Measurements from ENCODE around the gene KRTAP2-3. TPM values are rescaled to one million over a fixed set of nuclear protein-coding genes. Genes with fewer than 3 reads are reported as not detected.
"Not testable (repeated sequence)": the region's sequence is repeated elsewhere in the genome, so short reads cannot be mapped to it uniquely, and the experiment has no call there.

Gene KRTAP2-3
- total and polyA plus RNA-seq, 8 donors, result not detected

DNA sequence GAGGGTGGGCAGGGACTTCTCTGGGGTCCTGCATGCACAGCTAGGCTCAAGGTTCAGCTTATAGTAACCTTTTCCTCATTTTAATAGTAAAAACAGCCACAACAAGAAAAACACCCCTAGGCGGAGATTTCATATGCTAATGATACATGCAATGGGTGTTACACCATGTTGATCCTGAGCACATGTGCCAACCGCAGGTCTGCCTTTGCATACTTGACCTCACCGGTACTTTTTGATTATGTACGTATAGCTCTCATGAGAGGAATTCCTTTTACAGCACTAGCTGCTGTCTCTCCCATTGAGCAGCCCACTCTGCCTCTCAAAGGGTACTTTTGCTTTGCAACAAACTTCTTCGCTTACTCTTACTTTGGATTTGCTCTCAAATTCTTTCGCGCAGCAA lies 36.1 kb upstream of the KRTAP2-3 start:
- intact Hi-C loops (cut with DNase I; ENCODE audit: low total_unique reads), result no loop called here
- DNase-seq, result no peak
- no peak overlapping the region for H3K27ac ChIP-seq
- H3K36me3 ChIP-seq, result no peaks in the 10 kb centered on the region
- H3K9me3 ChIP-seq, result no peaks in the 10 kb centered on the region
- H3K27me3 ChIP-seq, result peaks cover 0 to 9% (median 0%) of the 10 kb centered on the region in 3 donors
- H3K4me1 ChIP-seq, result no peaks in the 10 kb centered on the region
- WGBS, 5 donors, result 70 to 84% (median 79%) methylated on average over 7 of the region's 7 CpGs
- TF ChIP-seq EP300 (IDR thresholded peaks at IDR 0.05) (no peak), POLR2AphosphoS5 (IDR thresholded peaks at IDR 0.05) (no peak), POLR2A (IDR thresholded peaks at IDR 0.05) (no peak)
- TF ChIP-seq, protein P1, sequence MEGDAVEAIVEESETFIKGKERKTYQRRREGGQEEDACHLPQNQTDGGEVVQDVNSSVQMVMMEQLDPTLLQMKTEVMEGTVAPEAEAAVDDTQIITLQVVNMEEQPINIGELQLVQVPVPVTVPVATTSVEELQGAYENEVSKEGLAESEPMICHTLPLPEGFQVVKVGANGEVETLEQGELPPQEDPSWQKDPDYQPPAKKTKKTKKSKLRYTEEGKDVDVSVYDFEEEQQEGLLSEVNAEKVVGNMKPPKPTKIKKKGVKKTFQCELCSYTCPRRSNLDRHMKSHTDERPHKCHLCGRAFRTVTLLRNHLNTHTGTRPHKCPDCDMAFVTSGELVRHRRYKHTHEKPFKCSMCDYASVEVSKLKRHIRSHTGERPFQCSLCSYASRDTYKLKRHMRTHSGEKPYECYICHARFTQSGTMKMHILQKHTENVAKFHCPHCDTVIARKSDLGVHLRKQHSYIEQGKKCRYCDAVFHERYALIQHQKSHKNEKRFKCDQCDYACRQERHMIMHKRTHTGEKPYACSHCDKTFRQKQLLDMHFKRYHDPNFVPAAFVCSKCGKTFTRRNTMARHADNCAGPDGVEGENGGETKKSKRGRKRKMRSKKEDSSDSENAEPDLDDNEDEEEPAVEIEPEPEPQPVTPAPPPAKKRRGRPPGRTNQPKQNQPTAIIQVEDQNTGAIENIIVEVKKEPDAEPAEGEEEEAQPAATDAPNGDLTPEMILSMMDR (IDR thresholded peaks at IDR 0.05), result no peak
- H3K4me3 ChIP-seq, result no peak overlapping the region

- H3K27me3 ChIP-seq; H3K36me3 ChIP-seq; H3K4me3 ChIP-seq; H3K4me1 ChIP-seq; H3K9me3 ChIP-seq; H3K27ac ChIP-seq; DNase-seq; intact Hi-C loops (cut with DNase I; ENCODE audit: low total_unique reads): not testable (repeated sequence)
- WGBS, 5 donors, result 55 to 67% (median 60%) methylated on average over 4 of the region's 4 CpGs
Measured at GRCh38 chr17:41088760-41089352, 28.9 kb upstream of the KRTAP2-3 start.

DNA sequence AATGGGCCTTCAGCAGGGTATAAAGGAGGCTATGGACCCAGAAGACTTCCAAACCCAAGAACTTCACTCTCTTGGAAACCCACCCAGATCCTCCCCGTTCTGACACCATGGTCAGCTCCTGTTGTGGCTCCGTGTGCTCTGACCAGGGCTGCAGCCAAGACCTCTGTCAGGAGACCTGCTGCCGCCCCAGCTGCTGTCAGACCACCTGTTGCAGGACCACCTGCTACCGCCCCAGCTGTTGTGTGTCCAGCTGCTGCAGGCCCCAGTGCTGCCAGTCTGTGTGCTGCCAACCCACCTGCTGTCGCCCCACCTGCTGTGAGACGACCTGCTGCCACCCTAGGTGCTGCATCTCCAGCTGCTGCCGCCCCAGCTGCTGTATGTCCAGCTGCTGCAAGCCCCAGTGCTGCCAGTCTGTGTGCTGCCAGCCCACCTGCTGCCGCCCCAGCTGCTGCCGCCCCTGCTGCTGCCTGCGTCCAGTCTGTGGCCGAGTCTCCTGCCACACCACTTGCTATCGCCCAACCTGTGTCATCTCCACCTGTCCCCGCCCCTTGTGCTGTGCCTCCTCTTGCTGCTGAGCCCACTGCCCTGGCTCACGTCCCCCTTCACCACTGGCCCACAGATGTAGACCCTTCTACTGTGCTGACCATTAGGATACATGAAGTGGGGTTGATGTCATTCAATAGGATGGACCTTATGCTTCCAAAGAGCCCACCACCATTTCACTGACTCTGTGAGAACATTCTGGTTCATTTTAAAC lies 24.4 kb upstream of the KRTAP2-3 start, which contains the start of gene KRTAP4-7:
Gene KRTAP4-7 (plus strand): TSS at position 51 of the 757 bp plus-strand sequence. CDS start 57 bp downstream, at position 108.
- intact Hi-C loops (cut with DNase I; ENCODE audit: low total_unique reads), result not testable (repeated sequence)

GRCh38 chr17:41083427-41083826 lies 23.5 kb upstream of the KRTAP2-3 start:
- H3K27ac ChIP-seq; DNase-seq; H3K9me3 ChIP-seq; H3K4me1 ChIP-seq; intact Hi-C loops (cut with DNase I; ENCODE audit: low total_unique reads); H3K27me3 ChIP-seq; H3K36me3 ChIP-seq; H3K4me3 ChIP-seq: not testable (repeated sequence)
- WGBS, 5 donors, result 71 to 94% (median 86%) methylated on average over 2 of the region's 2 CpGs

More for the DNA sequence above, 24.4 kb upstream of the KRTAP2-3 start, which contains the start of gene KRTAP4-7:
- not testable (repeated sequence) for DNase-seq, H3K4me3 ChIP-seq, H3K36me3 ChIP-seq, H3K4me1 ChIP-seq, H3K27ac ChIP-seq, H3K27me3 ChIP-seq, H3K9me3 ChIP-seq
- WGBS, 5 donors, result 72 to 84% (median 79%) methylated on average over 6 to 14 of the region's 14 CpGs

DNA sequence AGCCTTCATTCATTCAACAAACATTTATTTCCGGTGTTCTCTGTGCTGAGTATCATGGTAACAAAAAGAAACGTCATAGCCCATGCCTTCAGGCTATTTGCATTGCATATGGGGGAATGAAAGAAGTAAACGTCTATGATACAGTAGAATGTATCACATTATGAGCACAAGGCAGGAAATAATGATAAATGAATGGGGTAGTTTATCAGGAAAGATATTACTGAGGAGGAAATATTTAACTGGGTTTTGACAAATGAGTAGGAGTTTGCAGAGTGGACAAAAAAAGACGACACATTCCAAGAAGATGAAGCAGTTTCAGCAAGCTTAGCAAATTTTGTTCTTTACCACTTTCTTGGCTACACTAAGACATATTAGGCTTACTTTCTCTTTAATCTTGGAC lies 22.7 kb upstream of the KRTAP2-3 start:
- TF ChIP-seq, protein P1 (IDR thresholded peaks at IDR 0.05), result no peak
- no peak for TF ChIP-seq POLR2A (IDR thresholded peaks at IDR 0.05)
- TF ChIP-seq POLR2AphosphoS5 (IDR thresholded peaks at IDR 0.05), result no peak
- no peak for TF ChIP-seq EP300 (IDR thresholded peaks at IDR 0.05)
- no peaks in the 10 kb centered on the region for H3K36me3 ChIP-seq
- whole genome bisulfite sequencing, 5 donors, result 35 to 52% (median 43%) methylated on average over 4 of the region's 4 CpGs
- H3K4me3 ChIP-seq, result no peak overlapping the region
- no peak overlapping the region for H3K27ac ChIP-seq
- no peaks in the 10 kb centered on the region for H3K9me3 ChIP-seq
- no peak for DNase-seq
- no peaks in the 10 kb centered on the region for H3K4me1 ChIP-seq
- intact Hi-C loops (cut with DNase I; ENCODE audit: low total_unique reads), result no loop called here
- H3K27me3 ChIP-seq, result no peaks in the 10 kb centered on the region

DNA sequence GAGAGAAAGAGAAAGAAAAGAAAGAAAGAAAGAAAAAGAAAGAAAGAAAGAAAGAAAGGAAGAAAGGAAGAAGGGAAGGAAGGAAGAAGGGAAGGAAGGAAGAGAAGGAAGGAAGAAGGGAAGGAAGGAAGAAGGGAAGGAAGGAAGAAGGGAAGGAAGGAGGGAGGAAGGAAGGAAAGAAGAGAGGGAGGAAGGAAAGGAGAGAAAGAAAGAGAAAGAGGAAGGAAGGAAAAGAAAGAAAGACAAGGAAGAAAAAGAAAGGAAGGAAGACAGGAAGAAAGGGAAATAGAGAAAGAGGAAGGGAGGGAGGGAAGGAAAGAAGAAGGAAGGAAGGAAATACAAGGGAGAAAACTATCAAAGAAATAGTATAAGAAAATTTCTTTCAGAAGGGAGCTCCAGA lies 16.9 kb upstream of the KRTAP2-3 start:
- Histone ChIP-seq H3K4me1 (no peaks in the 10 kb centered on the region), H3K36me3 (no peaks in the 10 kb centered on the region), H3K27me3 (peaks cover 0 to 10% (median 0%) of the 10 kb centered on the region in 3 donors), H3K4me3 (no peak overlapping the region), H3K27ac (no peak overlapping the region), H3K9me3 (no peaks in the 10 kb centered on the region)
- intact Hi-C loops (cut with DNase I; ENCODE audit: low total_unique reads), result no loop called here
- DNase-seq, result no peak
- TF ChIP-seq POLR2A (IDR thresholded peaks at IDR 0.05) (no peak), POLR2AphosphoS5 (IDR thresholded peaks at IDR 0.05) (no peak), EP300 (IDR thresholded peaks at IDR 0.05) (no peak)
- TF ChIP-seq, protein P1 (IDR thresholded peaks at IDR 0.05), result no peak
